ENCODE results near the gene CACNA1G.

CACNA1G gene

DNA sequence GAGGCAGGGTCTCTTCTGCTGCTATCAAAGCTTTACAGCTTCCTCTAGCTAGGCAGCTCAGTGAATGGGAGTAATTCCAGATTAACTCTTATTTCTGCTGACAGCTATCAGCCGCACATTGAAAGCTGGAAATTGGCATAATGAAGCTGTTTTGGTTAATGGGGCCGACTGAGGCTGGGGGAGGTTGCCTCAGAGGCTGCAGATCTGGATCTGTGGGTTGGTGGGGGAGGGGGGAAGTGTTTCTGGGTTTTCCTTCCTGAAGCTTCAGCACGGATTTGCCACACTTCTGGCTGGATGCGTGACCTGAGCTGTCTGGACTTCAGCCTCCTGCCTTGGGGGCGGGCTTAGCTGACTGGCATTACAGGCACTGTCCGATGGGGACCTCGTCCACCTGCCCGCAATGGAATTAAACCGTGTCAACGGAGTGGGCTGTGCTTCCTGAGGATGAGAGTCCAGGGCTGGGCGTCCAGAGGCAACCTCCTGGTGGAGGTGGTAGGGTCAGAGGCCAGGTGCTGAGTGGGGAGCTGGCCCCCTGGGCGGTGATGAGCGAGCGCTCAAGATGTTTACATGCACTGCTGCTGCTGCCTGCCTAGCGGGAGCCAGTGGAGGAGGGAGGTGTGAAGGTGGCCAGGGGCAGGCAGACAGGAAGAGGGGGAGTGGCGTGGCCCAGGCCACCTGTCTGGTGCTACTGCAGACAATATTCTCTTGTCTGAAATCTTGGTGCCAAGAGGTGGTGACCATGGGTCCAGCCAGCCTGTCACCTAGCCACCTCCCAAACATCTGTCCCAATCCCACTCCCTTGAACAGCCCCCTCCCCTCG is 67.5 kb downstream of the CACNA1G start:
- Mint-ChIP-seq H3K4me1 (peaks cover 22% of the 10 kb centered on the region), H3K27ac (no peak overlapping the region), H3K9me3 (no peaks in the 10 kb centered on the region), H3K4me3 (no peak overlapping the region), H3K36me3 (no peaks in the 10 kb centered on the region)
- ATAC-seq (peak; percentile 3), DNase-seq (ENCODE audit: low spot score in 2 of 2) (no peak)

DNA sequence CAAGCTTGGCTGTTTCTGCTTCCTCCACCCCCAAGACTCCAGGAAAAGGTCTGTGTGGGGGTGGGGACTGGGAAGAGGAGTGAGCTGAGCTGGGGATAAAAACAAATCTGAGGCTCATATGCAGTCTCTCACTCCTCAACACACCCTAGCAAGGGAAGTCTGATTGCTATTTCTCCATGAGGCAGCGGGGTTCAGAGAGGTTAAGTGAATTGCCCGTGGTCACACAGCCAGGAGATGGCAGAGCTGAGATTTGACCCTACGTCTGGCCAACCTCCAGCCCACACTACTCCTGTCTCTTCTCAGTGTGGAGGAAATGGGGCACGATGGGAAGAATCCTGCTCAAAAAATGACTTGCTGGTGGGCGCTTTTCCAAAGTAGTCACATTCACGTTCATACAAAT is 69.4 kb downstream of the CACNA1G start:
- Mint-ChIP-seq H3K4me3 (no peak overlapping the region), H3K4me1 (peaks cover 28% of the 10 kb centered on the region), H3K27ac (no peak overlapping the region), H3K36me3 (no peaks in the 10 kb centered on the region), H3K9me3 (no peaks in the 10 kb centered on the region)
- ATAC-seq (no peak), DNase-seq (ENCODE audit: low spot score in 2 of 2) (no peak)

DNA sequence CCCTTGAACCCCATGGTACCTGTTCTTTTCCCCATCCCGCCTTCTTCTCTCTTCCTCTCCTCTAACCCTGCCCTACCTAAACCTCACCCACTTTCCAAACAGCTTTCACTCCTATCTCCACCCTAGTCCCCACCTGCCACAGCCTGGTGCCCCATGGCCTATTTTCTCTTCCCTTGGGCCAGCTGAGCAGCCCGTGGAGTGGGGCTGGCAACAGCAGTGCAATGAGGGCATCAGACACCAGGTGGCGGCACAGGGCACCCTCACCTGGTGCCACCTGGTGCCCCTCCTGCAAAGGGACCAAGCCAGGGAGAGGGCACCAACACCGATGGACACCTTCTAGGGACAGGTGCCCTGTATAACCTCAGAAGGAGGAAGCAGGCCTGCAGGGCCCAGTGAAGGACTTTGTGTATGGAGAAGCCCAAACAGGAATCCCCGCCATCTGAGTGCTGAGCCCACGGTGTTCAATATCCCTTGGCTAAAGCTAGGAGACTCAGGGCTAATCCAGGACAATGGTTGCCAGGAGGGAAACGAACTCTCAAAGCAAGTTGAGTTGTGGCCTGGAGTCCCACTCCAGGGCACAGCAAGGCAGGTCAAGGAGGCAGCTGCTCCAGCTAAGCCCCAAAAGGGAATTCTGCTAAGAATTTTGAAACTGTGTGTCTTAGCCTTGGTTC is 70.1 kb downstream of the CACNA1G start:
- Mint-ChIP-seq H3K36me3 (no peaks in the 10 kb centered on the region), H3K27ac (peak overlapping the region; percentile 30), H3K9me3 (no peaks in the 10 kb centered on the region), H3K4me3 (no peak overlapping the region), H3K4me1 (peaks cover 28% of the 10 kb centered on the region)
- peak; percentile 59 for ATAC-seq
- peak; percentile 47 to 74 for DNase-seq (ENCODE audit: low spot score in 2 of 2)

DNA sequence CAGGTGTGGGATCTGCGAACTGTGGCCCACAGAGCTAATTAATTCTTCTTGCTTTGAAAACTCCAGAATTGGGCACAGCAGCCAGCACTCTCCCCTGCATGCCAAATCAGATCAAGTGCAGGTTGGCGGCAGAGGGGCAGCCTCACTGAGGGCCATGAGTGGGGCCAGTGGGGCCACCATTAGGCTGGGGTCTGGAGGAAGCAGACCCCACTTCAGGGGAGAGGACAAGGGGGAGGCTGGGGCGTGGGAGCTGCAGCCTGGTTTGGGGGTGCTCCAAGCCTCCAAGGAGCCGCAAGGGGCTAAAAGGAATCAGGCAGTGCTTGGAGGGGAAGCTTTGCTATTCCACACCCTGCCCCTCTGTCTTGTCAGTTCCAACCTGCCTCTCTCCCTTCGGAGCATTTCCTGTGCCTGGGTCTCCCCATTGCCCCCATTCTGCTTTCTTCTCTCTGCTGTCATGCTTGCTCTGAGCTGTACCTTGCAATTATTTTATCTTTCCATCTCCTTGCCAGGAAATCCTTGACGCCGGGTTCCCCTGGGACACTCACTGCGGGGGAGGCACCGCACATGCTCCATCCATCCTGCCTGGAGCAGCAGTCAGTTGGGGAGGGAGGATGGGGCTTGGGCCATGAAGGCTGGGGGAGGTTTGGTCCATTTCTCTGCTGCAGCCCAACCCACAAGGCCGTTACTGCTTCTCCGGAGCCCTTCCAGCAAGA is 70.8 kb downstream of the CACNA1G start:
- H3K27ac Mint-ChIP-seq = no peak overlapping the region
- no peaks in the 10 kb centered on the region for H3K9me3 Mint-ChIP-seq
- peaks cover 28% of the 10 kb centered on the region for H3K4me1 Mint-ChIP-seq
- H3K36me3 Mint-ChIP-seq = no peaks in the 10 kb centered on the region
- DNase-seq (ENCODE audit: low spot score in 2 of 2) = no peak
- H3K4me3 Mint-ChIP-seq = no peak overlapping the region
- no peak for ATAC-seq

DNA sequence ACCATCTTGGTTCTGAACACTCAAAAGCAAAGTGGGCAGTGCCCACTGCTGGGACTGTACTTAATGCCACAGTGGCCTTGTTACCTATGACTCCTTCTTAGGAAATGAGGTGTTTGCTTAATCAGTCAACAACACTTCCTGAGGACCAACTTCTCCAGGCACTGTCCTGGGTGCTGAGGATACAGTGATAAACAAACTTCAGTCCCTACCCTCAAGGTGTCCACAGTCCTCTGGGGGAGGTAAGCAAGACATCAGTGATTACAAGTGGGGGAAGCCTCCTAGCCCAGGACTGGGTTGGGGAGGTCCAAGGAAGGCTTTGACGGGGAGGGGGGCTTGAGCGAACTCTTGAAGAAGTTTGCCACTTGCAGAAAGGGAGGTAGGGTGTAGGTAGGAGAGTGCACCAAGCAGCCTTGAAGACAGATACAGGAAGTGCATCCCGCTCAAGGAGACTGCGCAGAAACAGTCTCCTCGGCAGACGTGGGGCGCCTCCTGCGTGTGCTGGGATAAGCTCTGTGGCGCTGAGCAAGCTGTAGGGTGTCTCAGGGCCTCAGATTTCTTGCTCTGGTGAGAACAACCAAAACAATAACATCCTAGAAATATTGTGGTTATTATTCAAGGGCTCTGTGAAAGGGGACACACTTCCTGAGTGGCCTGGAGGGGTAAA is 71.5 kb downstream of the CACNA1G start:
- Mint-ChIP-seq H3K36me3 (no peaks in the 10 kb centered on the region), H3K4me1 (peaks cover 28% of the 10 kb centered on the region), H3K27ac (no peak overlapping the region), H3K9me3 (no peaks in the 10 kb centered on the region), H3K4me3 (no peak overlapping the region)
- DNase-seq (ENCODE audit: low spot score in 2 of 2) (no peak), ATAC-seq (no peak)

DNA sequence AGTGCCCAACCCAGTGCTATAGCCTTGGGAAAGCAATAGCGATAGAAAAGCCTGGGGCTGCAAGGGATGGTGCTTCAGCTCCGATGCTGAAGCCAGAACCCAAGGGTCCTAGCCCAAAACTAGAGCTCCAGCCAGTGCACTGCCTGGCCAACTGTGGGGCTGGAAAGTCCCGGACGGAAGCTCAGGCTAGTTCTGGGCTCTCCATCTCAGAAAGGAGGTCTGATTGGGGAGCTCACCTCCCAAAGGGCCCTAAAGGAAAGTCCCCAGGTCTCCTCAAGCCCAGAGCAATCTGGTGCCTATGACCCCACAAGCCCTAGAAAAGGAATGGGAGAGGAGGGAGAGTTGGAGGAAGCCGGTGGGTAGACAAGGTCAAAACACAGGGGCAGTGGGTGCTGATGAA is 72.1 kb downstream of the CACNA1G start:
- H3K27ac Mint-ChIP-seq = no peak overlapping the region
- no peaks in the 10 kb centered on the region for H3K9me3 Mint-ChIP-seq
- H3K4me1 Mint-ChIP-seq = peaks cover 28% of the 10 kb centered on the region
- ATAC-seq = no peak
- no peak for DNase-seq (ENCODE audit: low spot score in 2 of 2)
- no peak overlapping the region for H3K4me3 Mint-ChIP-seq
- H3K36me3 Mint-ChIP-seq = no peaks in the 10 kb centered on the region

DNA sequence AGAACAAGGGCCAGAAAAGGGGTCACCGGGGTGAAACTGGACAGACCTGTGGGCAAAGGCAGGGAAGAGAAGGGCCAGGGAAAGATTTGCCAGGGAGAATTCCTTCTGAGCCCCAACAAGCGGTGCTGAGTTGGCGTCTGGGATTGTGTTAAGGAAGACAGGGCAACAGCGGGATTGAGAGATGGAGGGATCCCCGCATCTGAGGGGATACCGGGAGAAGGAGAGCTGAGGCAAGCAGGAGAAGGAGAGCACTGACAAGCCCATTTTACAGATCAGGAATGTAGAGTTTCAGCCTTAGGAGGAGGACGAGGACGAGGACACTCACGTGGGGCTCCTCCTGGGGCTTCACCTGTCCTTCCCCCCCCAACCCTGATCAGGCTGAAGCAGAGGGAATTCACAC is 73.2 kb downstream of the CACNA1G start:
- H3K4me3 Mint-ChIP-seq = no peak overlapping the region
- H3K36me3 Mint-ChIP-seq = no peaks in the 10 kb centered on the region
- peaks cover 21% of the 10 kb centered on the region for H3K4me1 Mint-ChIP-seq
- no peak overlapping the region for H3K27ac Mint-ChIP-seq
- ATAC-seq (no peak), DNase-seq (ENCODE audit: low spot score in 2 of 2) (no peak)
- no peaks in the 10 kb centered on the region for H3K9me3 Mint-ChIP-seq

DNA sequence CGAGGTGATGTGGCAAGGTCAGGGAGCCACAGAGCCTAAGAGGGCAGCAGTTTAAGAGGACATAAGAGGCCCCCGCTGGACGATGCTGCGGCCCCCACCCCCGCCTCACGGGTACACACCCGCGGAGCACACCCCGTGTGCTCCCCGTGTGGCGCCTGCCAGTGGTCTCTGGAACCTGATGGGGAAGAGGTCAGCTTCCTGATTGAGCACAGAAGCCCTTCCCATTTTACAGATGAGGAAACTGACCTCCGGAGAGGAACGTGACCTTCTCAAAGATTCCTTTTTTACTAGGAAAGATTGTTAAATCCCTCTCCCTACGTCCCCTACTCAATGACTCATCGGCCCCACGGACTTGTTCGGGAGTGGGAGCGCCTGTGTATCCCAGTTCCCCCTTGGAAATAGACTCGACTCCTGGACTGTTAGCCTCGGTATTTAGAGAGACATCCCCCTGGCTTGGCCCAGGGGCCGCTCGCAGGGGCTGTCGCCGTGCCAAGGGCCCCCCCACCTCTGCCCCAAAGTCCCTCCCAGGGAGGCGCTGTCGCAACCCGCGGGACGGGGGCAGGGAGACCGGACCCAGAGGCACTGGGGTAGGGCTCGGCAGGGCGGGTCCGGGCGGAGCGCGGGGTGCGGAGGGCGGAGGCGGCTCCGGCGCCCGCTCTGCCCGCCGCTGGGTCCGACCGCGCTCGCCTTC is 73.9 kb downstream of the CACNA1G start, which contains the start of gene ABCC3:
Gene ABCC3 (plus strand): TSS at position 658 of the 691 bp plus-strand sequence. CDS start 56 bp downstream, outside the sequence.
- Mint-ChIP-seq H3K4me3 (no peak within 1 kb of the TSS), H3K4me1 (peaks cover 21% of the 10 kb centered on the region), H3K36me3 (no peaks in the 10 kb centered on the region), H3K27ac (no peak within 1 kb of the TSS), H3K9me3 (no peaks in the 10 kb centered on the region)
- DNase-seq (ENCODE audit: low spot score in 2 of 2) (no peak), ATAC-seq (no peak)

DNA sequence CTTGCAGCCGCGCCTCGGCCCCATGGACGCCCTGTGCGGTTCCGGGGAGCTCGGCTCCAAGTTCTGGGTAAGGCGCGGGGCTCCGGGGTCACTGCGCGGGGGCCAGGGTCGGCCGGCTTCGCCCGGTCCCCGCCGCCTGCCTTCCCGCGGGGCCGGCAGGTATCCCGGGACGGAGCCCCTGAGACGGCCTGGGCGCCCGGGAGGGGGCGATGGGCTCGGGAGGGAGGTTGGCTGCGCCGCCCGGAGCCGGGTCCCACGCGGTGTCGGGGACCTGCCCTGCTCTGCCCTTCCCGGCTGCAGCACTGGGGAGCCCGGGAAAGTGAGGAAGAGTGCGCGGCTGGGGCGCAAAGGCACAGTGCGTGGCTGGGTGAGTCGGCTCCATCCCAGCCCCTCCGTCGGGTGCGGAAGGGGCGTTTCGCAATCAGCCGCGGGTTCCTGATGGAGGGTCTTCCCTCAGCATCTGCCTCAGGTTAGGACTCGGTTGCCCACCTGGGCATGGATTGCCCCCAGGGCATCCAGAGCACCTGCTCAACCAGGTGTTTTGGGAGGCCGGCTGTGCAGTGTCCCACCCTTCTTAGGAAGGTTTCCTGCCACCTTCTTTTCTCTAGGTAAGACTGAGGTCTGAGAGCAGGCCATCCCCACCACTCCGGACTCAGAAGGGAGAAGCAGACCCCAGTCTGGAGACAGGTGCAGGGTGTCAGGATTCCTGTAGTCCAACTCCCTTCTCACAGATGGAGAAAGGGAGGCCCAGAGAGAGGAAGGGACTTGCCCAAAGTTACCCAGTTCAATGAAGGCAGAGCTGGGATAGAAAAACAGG is 74.6 kb downstream of the CACNA1G start:
- no peak for ATAC-seq
- DNase-seq (ENCODE audit: low spot score in 2 of 2) = no peak
- H3K27ac Mint-ChIP-seq = no peak overlapping the region
- H3K4me1 Mint-ChIP-seq = peaks cover 21% of the 10 kb centered on the region
- H3K36me3 Mint-ChIP-seq = no peaks in the 10 kb centered on the region
- no peak overlapping the region for H3K4me3 Mint-ChIP-seq
- H3K9me3 Mint-ChIP-seq = no peaks in the 10 kb centered on the region

DNA sequence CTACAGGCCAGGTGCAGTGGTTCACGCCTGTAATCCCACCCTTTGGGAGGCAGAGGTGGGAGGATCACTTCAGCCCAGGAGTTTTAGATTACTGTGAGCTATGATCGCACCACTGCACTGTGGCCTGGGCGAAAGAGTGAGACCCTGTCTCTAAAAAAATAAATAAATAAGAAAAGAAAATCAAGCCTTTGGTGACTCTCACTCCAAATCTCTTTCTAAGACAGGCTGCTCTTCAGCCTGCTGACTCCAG is 75.1 kb downstream of the CACNA1G start:
- no peak for ATAC-seq
- peaks cover 16% of the 10 kb centered on the region for H3K4me1 Mint-ChIP-seq
- no peaks in the 10 kb centered on the region for H3K36me3 Mint-ChIP-seq
- no peak for DNase-seq (ENCODE audit: low spot score in 2 of 2)
- no peak overlapping the region for H3K4me3 Mint-ChIP-seq
- H3K27ac Mint-ChIP-seq = no peak overlapping the region
- no peaks in the 10 kb centered on the region for H3K9me3 Mint-ChIP-seq

DNA sequence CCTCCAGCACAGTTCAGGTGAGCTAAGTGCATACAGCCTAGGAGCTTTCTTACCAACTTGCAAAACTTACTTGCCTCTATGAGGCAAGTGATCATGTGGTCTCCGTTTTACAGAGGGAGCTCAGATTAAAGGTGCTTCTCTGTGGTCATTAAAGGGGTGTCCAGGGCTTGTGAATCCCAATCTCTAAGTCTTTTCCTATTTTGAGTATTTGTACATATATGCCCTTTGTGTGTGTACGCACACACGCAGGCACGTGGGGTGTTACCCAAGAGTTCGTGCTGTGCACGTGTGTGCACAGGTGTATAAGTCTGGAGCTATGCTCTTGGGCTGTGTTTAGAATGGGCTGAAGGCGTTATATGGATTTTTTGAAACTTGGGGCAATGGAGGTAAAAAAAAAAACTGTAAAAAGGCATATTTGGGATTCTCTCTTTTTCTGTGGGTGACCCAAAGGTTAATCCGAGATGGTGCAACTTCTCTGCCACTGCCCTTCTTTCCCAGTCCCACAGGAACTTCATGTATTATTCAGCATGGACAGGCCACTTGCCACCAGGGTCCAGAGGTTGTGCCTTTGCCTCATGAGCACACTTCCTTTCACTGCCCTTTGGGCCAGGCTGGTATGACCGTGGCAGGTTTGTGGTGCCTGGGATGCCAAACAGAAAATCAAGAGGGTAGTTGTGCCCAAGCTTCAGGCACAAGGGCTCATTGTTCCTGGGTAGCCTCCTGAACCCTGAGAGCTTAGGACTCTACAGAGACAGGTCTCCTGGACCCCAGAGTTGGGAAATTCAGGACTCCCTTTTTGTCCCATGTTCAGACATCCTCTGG is 75.7 kb downstream of the CACNA1G start:
- Mint-ChIP-seq H3K4me3 (no peak overlapping the region), H3K4me1 (peaks cover 15% of the 10 kb centered on the region), H3K36me3 (no peaks in the 10 kb centered on the region), H3K27ac (no peak overlapping the region), H3K9me3 (no peaks in the 10 kb centered on the region)
- ATAC-seq (no peak), DNase-seq (ENCODE audit: low spot score in 2 of 2) (no peak)

DNA sequence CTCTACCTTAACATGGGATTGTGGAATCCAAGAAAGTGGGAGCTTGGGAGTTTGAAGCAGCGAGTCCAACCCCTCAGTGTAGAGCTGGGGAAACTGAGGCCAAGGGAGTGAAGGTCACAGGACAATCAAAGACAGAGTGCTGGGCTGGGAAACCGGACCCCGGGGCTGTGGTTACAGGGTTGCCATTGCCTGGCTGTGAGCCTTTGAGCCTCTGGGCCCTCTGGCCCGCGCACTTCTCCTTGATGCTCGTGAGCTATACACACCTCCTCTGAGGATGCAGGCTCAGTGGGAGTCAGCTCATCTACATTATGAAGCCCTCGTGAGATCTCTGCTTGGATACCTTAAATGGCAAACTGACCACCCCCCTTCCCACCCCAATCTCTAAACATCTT is 76.3 kb downstream of the CACNA1G start:
- no peak for DNase-seq (ENCODE audit: low spot score in 2 of 2)
- H3K4me3 Mint-ChIP-seq = no peak overlapping the region

DNA sequence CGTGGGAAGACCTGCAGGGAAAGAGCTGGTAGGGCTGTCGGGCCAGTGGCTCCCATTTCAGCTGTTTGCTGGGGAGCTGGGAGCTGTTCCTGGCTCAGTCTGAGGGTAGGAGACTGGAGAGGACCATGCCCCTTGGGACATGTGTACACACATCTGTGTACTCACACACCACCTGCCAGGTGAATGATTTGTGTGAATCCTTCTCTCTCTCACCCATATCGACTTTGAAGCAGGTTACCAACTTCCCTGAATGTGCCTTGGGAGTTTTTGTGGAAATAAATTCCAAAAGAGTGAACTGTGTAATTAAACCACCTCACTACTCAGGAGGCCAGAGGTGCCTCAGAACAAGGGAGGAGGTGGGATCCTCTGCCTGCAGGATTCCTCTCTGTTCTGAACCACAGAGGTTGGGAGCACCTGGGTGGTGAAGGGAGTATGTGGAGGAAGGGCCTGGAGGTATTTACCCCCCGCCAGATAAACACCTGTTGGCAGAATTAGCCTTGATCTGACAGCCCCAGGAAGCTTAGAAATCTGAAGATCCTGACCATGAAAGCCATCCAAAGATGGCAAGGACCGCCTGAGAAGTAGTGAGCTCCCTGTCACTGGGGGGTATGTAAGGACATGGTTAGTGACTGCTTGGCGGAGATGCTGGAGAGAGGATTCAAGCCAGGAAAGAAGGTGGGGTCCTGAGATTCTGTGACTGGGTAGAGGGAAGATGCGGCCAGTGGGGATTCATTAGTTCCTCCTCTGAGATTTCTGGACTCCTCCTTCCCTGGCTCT is 77.5 kb downstream of the CACNA1G start:
- Mint-ChIP-seq H3K36me3 (no peaks in the 10 kb centered on the region), H3K27ac (no peak overlapping the region), H3K4me3 (no peak overlapping the region), H3K9me3 (no peaks in the 10 kb centered on the region), H3K4me1 (peaks cover 6% of the 10 kb centered on the region)
- DNase-seq (ENCODE audit: low spot score in 2 of 2) (no peak), ATAC-seq (no peak)

More for the DNA sequence above, 76.3 kb downstream of the CACNA1G start:
- Mint-ChIP-seq H3K27ac (no peak overlapping the region), H3K36me3 (no peaks in the 10 kb centered on the region), H3K9me3 (no peaks in the 10 kb centered on the region), H3K4me1 (peaks cover 11% of the 10 kb centered on the region)
- ATAC-seq = no peak

Measured in stimulated activated effector memory CD8-positive, alpha-beta T cell treated with anti-CD3 and anti-CD28 coated beads, Interleukin-12 subunit alpha, Interleukin-12 subunit beta, amount 100 ng/mL, for 72 hours (primary cell).